GM23248 (cell line): ENCODE measurements around the gene AARS1. TPM values are rescaled to one million over a fixed set of nuclear protein-coding genes. Genes with fewer than 3 reads are reported as not detected.
"Not testable (repeated sequence)": the region's sequence is repeated elsewhere in the genome, so short reads cannot be mapped to it uniquely, and the experiment has no call there.

ENCODE experiments used
- DNase-seq: peaks from one replicate; pipeline ENCODE4 v3.0.0-alpha.2; 2015
- H2AFZ ChIP-seq: fragments of 200-600 bp; sonication (generic); 2 replicates; pipeline ENCODE4 v1.6.1; 2016; ENCODE audit warnings: antibody characterized with exemption
- H3F3A ChIP-seq: fragments of 200-600 bp; sonication (generic); 2 replicates; pipeline ENCODE4 v1.6.1; 2016; ENCODE audit warnings: mild to moderate bottlenecking, antibody characterized with exemption, mixed run types; ENCODE audit not compliant: insufficient read depth
- H3K27ac ChIP-seq: fragments of 200-600 bp; sonication (generic); 2 replicates; pipeline ENCODE4 v1.5.1; 2016; ENCODE audit warnings: mild to moderate bottlenecking
- H3K27me3 ChIP-seq: fragments of 200-600 bp; sonication (generic); replicated peaks from 2 replicates; pipeline ENCODE4 v1.6.1; 2016; ENCODE audit warnings: mild to moderate bottlenecking; ENCODE audit not compliant: insufficient read depth
- H3K36me3 ChIP-seq: fragments of 200-600 bp; sonication (generic); 2 replicates; pipeline ENCODE4 v1.6.1; 2016; ENCODE audit warnings: low read depth, mild to moderate bottlenecking
- H3K4me1 ChIP-seq: fragments of 200-600 bp; sonication (generic); 2 replicates; pipeline ENCODE4 v1.6.1; 2016; ENCODE audit warnings: mild to moderate bottlenecking; ENCODE audit not compliant: insufficient read depth
- H3K4me2 ChIP-seq: fragments of 200-600 bp; sonication (generic); one replicate; pipeline ENCODE4 v1.6.1; 2016; ENCODE audit warnings: mild to moderate bottlenecking; ENCODE audit not compliant: unreplicated experiment
- H3K4me3 ChIP-seq: fragments of 200-600 bp; sonication (generic); 2 replicates; pipeline ENCODE4 v1.5.1; 2016; ENCODE audit warnings: mild to moderate bottlenecking
- H3K79me2 ChIP-seq: fragments of 200-600 bp; sonication (generic); 2 replicates; pipeline ENCODE4 v1.6.1; 2016; ENCODE audit warnings: mild to moderate bottlenecking; ENCODE audit not compliant: insufficient read depth
- H3K9ac ChIP-seq: fragments of 200-600 bp; sonication (generic); 2 replicates; pipeline ENCODE4 v1.6.1; 2016; ENCODE audit warnings: mild to moderate bottlenecking
- H3K9me2 ChIP-seq: fragments of 200-600 bp; sonication (generic); 2 replicates; pipeline ENCODE4 v1.6.1; 2016; ENCODE audit warnings: mixed run types, mild to moderate bottlenecking, moderate library complexity; ENCODE audit not compliant: insufficient read depth
- H3K9me3 ChIP-seq: fragments of 200-600 bp; sonication (generic); one replicate; pipeline ENCODE4 v1.6.1; 2017; ENCODE audit warnings: low read depth
- H4K20me1 ChIP-seq: fragments of 200-600 bp; sonication (generic); 2 replicates; pipeline ENCODE4 v1.6.0; 2016; ENCODE audit not compliant: insufficient read depth
- EZH2 ChIP-seq: fragments of 200-600 bp; sonication (generic); IDR thresholded peaks from 2 replicates; pipeline ENCODE4 v1.6.1; 2018; ENCODE audit warnings: antibody characterized with exemption, mild to moderate bottlenecking; ENCODE audit not compliant: insufficient read depth, poor library complexity, severe bottlenecking
- EZH2phosphoT487 ChIP-seq: fragments of 200-600 bp; sonication (generic); IDR thresholded peaks from 2 replicates; pipeline ENCODE4 v1.6.1; 2018; ENCODE audit warnings: antibody characterized with exemption, moderate library complexity, mild to moderate bottlenecking, low read depth; ENCODE audit not compliant: insufficient read depth
- WGBS, 2 experiments: methylation state at CpG; one replicate each; pipeline ENCODE4 v1.1.6; 2015 to 2017; ENCODE audit warnings: low lambda C conversion rate in 2 of 2, low coverage in 1 of 2; ENCODE audit errors: missing lambda C conversion rate in 2 of 2; 5-methylcytosine and 5-hydroxymethylcytosine counted together
- in situ Hi-C: fragments of 300-500 bp; cut with MboI; formaldehyde crosslinking; loops from 2 replicates; pipeline ENCODE4 v1.15.0; 2020
- polyA plus RNA-seq: library from polyadenylated mRNA; unstranded; fragments of >200 nt; fragmentation: Nextera tagmentation; extraction: Ambion mirVana; gene quantifications from 2 replicates; pipeline ENCODE4 v1.2.1, GENCODE V29; 2016
- total RNA-seq: library from RNA; depleted of rRNA; stranded (reverse); fragments of >200 nt; shearing (Covaris generic); gene quantifications from 2 replicates; pipeline ENCODE4 v1.2.3, GENCODE V29; 2014

The AARS1 gene
- total and polyA plus RNA-seq, 2 experiments from 2014 or later = 130 to 160 TPM

- Histone ChIP-seq H3K79me2 (peaks cover 69% of the 10 kb centered on the region), H4K20me1 (no peaks in the 10 kb centered on the region), H3K9me3 (no peaks in the 10 kb centered on the region), H3K9ac (peak within 1 kb of the TSS; percentile 94), H3K4me2 (peak within 1 kb of the TSS; percentile 69), H3K36me3 (peaks cover 5% of the 10 kb centered on the region; the same call in 1 of the 2 replicates), H3K9me2 (no peaks in the 10 kb centered on the region), H3K27ac (peak within 1 kb of the TSS; percentile 78), H3K27me3 (no peaks in the 10 kb centered on the region), H3K4me3 (peak within 1 kb of the TSS; percentile 84), H3K4me1 (peaks cover 5% of the 10 kb centered on the region; the same call in 1 of the 2 replicates), H3F3A (peaks cover 3% of the 10 kb centered on the region; the same call in 1 of the 2 replicates), H2AFZ (peak within 1 kb of the TSS; percentile 90)
- in situ Hi-C loops = no loop called here
- no peak for TF ChIP-seq EZH2
- no peak for TF ChIP-seq EZH2phosphoT487
- DNase-seq = peak; percentile 83
- 1 to 2% methylated on average over 37 of the region's 37 CpGs for WGBS, 2 experiments
Measured at GRCh38 chr16:70298988-70299938, 10.0 kb upstream of the AARS1 start, which contains the start of gene DDX19B. Gene DDX19B, plus strand, starts transcription at chr16:70299186. Its CDS starts 112 bp downstream, at chr16:70299298.

DNA sequence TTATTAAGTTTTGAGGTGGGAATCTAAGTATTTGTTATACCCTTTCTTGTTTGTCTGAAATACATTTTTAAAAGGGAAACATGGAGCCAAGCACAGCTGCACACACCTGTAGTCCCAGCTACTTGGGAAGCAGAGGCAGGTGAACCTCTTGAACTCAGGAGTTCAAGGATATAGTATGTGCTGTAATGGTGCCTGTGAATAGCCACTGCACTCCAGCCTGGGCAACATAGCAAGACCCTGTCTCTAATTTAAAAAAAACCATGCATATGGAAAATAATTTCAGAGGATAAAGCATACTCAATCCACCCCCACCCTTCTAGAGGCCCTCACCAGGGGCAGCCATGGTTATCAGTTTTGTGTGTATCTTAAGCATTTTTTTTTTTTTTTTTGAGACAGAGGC lies 6.3 kb upstream of the AARS1 start:
- DNase-seq = no peak

GRCh38 chr16:70294385-70295025 lies 5.2 kb upstream of the AARS1 start:
- Histone ChIP-seq H3F3A (peaks cover 10% of the 10 kb centered on the region), H3K9ac (no peak overlapping the region), H3K79me2 (peaks cover 22% of the 10 kb centered on the region), H3K9me2 (no peaks in the 10 kb centered on the region), H3K27me3 (no peaks in the 10 kb centered on the region), H2AFZ (no peak overlapping the region), H4K20me1 (no peaks in the 10 kb centered on the region), H3K4me2 (no peak overlapping the region), H3K4me3 (no peak overlapping the region), H3K9me3 (no peaks in the 10 kb centered on the region), H3K4me1 (peaks cover 5% of the 10 kb centered on the region; the same call in 1 of the 2 replicates), H3K27ac (no peak overlapping the region), H3K36me3 (no peaks in the 10 kb centered on the region)
- 87 to 89% methylated on average over 27 to 28 of the region's 28 CpGs for WGBS, 2 experiments
- TF ChIP-seq EZH2 = no peak
- TF ChIP-seq EZH2phosphoT487 = no peak
- no peak for DNase-seq
- in situ Hi-C loops = no loop called here

More for the DNA sequence above, 6.3 kb upstream of the AARS1 start:
- Histone ChIP-seq H3K36me3 (no peaks in the 10 kb centered on the region), H4K20me1 (no peaks in the 10 kb centered on the region), H3K9ac (no peak overlapping the region), H3K27me3 (no peaks in the 10 kb centered on the region), H3K4me2 (no peak overlapping the region), H3K9me2 (no peaks in the 10 kb centered on the region), H3K27ac (no peak overlapping the region), H3F3A (peaks cover 9% of the 10 kb centered on the region), H3K79me2 (peaks cover 33% of the 10 kb centered on the region), H2AFZ (no peak overlapping the region), H3K9me3 (no peaks in the 10 kb centered on the region), H3K4me3 (no peak overlapping the region), H3K4me1 (peaks cover 5% of the 10 kb centered on the region; the same call in 1 of the 2 replicates)
- no peak for TF ChIP-seq EZH2phosphoT487
- in situ Hi-C loops = no loop called here

GRCh38 chr16:70292148-70292547 lies 2.8 kb upstream of the AARS1 start:
- H3K4me2 ChIP-seq, H3K27me3 ChIP-seq, H3F3A ChIP-seq, H3K36me3 ChIP-seq, H3K4me3 ChIP-seq, in situ Hi-C loops, H3K9ac ChIP-seq, H2AFZ ChIP-seq, H4K20me1 ChIP-seq, H3K9me3 ChIP-seq, H3K4me1 ChIP-seq, DNase-seq, H3K27ac ChIP-seq, H3K9me2 ChIP-seq: not testable (repeated sequence)
- H3K79me2 ChIP-seq = peaks cover 21% of the 10 kb centered on the region
- WGBS, 2 experiments = 94 to 95% methylated on average over 11 of the region's 11 CpGs
